Measurements from ENCODE around the gene PLEKHH1. TPM values are rescaled to one million over a fixed set of nuclear protein-coding genes. Genes with fewer than 3 reads are reported as not detected.

The PLEKHH1 gene
- total and polyA plus RNA-seq, 2 experiments from 2014 or later = 12.8 to 19.5 TPM

DNA sequence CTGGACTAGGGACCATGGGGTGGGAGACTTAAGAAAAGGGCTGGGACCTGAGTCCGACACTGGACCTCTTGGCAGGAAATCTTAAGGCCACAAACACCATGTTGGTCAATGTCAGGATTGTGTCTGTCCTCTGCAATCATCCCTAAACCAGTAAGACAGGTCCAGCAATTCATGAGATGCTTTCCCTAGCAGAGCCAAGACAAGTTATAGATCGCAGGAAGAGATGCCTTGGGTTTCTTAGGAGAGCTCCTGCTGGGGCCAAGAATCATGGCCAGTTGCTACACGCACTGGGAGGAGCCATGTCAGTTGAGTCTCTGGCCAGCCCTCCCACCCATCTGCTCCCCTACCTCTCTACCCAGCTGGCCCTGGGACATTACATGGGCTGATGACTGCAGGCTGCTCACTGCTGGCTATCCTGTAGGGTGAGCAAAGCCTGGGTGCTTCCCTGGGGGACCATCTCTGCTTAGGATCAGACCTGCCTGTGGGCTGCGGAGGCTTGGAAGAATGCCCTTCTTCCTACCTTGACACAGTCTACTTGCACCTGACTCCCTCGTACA lies 14.2 kb downstream of the PLEKHH1 start:
- H3K36me3 ChIP-seq (replicated peaks; ENCODE audit: insufficient read depth, low read depth) = no peaks in the 10 kb centered on the region
- H3K9me2 ChIP-seq (replicated peaks; ENCODE audit: insufficient read depth) = no peaks in the 10 kb centered on the region
- H3K79me2 ChIP-seq = peaks cover 2% of the 10 kb centered on the region
- no peak overlapping the region for H3K27ac ChIP-seq
- H2AFZ ChIP-seq = no peak overlapping the region
- no peaks in the 10 kb centered on the region for H3K4me1 ChIP-seq (ENCODE audit: insufficient read depth)
- DNase-seq (ENCODE audit: low spot score) = no peak
- H3K27me3 ChIP-seq = no peaks in the 10 kb centered on the region
- no peaks in the 10 kb centered on the region for H3K9me3 ChIP-seq (ENCODE audit: low read depth)
- WGBS (ENCODE audit: low lambda C conversion rate, missing lambda C conversion rate) = 93% methylated on average over 5 of the region's 5 CpGs
- no peak for TF ChIP-seq CTCF (IDR thresholded peaks at IDR 0.05; ENCODE audit: poor library complexity)
- TF ChIP-seq EZH2 (IDR thresholded peaks at IDR 0.05; ENCODE audit: borderline replicate concordance) = no peak
- TF ChIP-seq EZH2phosphoT487 (IDR thresholded peaks at IDR 0.05; ENCODE audit: low read depth, severe bottlenecking, unreplicated experiment) = no peak
- H3K4me2 ChIP-seq = no peak overlapping the region
- no peak overlapping the region for H3K4me3 ChIP-seq
- H4K20me1 ChIP-seq (ENCODE audit: insufficient read depth, poor library complexity, severe bottlenecking) = no peaks in the 10 kb centered on the region

- H3K79me2 ChIP-seq = no peaks in the 10 kb centered on the region
- 90% methylated on average over 4 of the region's 4 CpGs for WGBS (ENCODE audit: low lambda C conversion rate, missing lambda C conversion rate)
- no peak overlapping the region for H3K4me2 ChIP-seq
- H4K20me1 ChIP-seq (ENCODE audit: insufficient read depth, poor library complexity, severe bottlenecking) = no peaks in the 10 kb centered on the region
- no peak overlapping the region for H3K4me3 ChIP-seq
- no peaks in the 10 kb centered on the region for H3K9me3 ChIP-seq (ENCODE audit: low read depth)
- no peaks in the 10 kb centered on the region for H3K4me1 ChIP-seq (ENCODE audit: insufficient read depth)
- DNase-seq (ENCODE audit: low spot score) = no peak
- no peaks in the 10 kb centered on the region for H3K27me3 ChIP-seq
- no peaks in the 10 kb centered on the region for H3K36me3 ChIP-seq (replicated peaks; ENCODE audit: insufficient read depth, low read depth)
- H3K27ac ChIP-seq = no peak overlapping the region
- no peak overlapping the region for H2AFZ ChIP-seq
- no peaks in the 10 kb centered on the region for H3K9me2 ChIP-seq (replicated peaks; ENCODE audit: insufficient read depth)
- no peak for TF ChIP-seq EZH2 (IDR thresholded peaks at IDR 0.05; ENCODE audit: borderline replicate concordance)
- TF ChIP-seq EZH2phosphoT487 (IDR thresholded peaks at IDR 0.05; ENCODE audit: low read depth, severe bottlenecking, unreplicated experiment) = no peak
Measured at GRCh38 chr14:67549734-67550133, 16.6 kb downstream of the PLEKHH1 start.

GRCh38 chr14:67551123-67551522 lies 18.0 kb downstream of the PLEKHH1 start:
- TF ChIP-seq CTCF (IDR thresholded peaks at IDR 0.05; ENCODE audit: poor library complexity) (no peak), EZH2 (IDR thresholded peaks at IDR 0.05; ENCODE audit: borderline replicate concordance) (no peak), EZH2phosphoT487 (IDR thresholded peaks at IDR 0.05; ENCODE audit: low read depth, severe bottlenecking, unreplicated experiment) (no peak)
- Histone ChIP-seq H2AFZ (no peak overlapping the region), H3K79me2 (no peaks in the 10 kb centered on the region), H3K4me2 (no peak overlapping the region), H4K20me1 (ENCODE audit: insufficient read depth, poor library complexity, severe bottlenecking) (no peaks in the 10 kb centered on the region), H3K4me1 (ENCODE audit: insufficient read depth) (no peaks in the 10 kb centered on the region), H3K27ac (no peak overlapping the region), H3K4me3 (no peak overlapping the region), H3K36me3 (replicated peaks; ENCODE audit: insufficient read depth, low read depth) (no peaks in the 10 kb centered on the region), H3K9me2 (replicated peaks; ENCODE audit: insufficient read depth) (no peaks in the 10 kb centered on the region), H3K9me3 (ENCODE audit: low read depth) (no peaks in the 10 kb centered on the region), H3K27me3 (no peaks in the 10 kb centered on the region)
- DNase-seq (ENCODE audit: low spot score) = no peak
- WGBS (ENCODE audit: low lambda C conversion rate, missing lambda C conversion rate) = 91% methylated on average over 3 of the region's 3 CpGs

DNA sequence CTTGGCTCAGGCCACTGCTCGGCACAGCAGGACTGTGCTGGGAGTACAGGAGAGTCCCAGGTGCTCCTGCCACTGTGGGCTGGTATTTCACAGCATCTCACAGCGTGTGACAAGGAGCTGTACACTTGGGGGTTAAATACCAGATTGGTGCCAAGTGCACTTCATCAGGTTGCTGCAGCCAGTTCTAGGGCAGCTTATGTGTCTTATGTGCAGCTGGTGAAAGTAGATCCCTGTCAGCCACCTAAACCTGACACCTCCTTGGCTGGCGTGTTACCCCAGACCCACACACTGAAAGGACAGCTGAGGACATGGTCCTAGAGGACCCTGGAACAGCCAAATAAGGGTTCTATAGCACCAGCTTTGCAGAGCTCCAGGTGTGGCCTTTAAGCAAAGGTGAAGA lies 18.9 kb downstream of the PLEKHH1 start:
- Histone ChIP-seq H3K27ac (no peak overlapping the region), H3K27me3 (no peaks in the 10 kb centered on the region), H3K4me1 (ENCODE audit: insufficient read depth) (no peaks in the 10 kb centered on the region), H3K9me2 (replicated peaks; ENCODE audit: insufficient read depth) (no peaks in the 10 kb centered on the region), H3K4me2 (no peak overlapping the region), H3K79me2 (no peaks in the 10 kb centered on the region), H3K4me3 (no peak overlapping the region), H4K20me1 (ENCODE audit: insufficient read depth, poor library complexity, severe bottlenecking) (no peaks in the 10 kb centered on the region), H2AFZ (no peak overlapping the region), H3K9me3 (ENCODE audit: low read depth) (no peaks in the 10 kb centered on the region), H3K36me3 (replicated peaks; ENCODE audit: insufficient read depth, low read depth) (no peaks in the 10 kb centered on the region)
- DNase-seq (ENCODE audit: low spot score) = no peak
- TF ChIP-seq EZH2phosphoT487 (IDR thresholded peaks at IDR 0.05; ENCODE audit: low read depth, severe bottlenecking, unreplicated experiment) (no peak), CTCF (IDR thresholded peaks at IDR 0.05; ENCODE audit: poor library complexity) (no peak), EZH2 (IDR thresholded peaks at IDR 0.05; ENCODE audit: borderline replicate concordance) (no peak)
- WGBS (ENCODE audit: low lambda C conversion rate, missing lambda C conversion rate) = 71% methylated on average over 3 of the region's 3 CpGs
